OCI-LY1 (cell line): ENCODE data around the gene TBC1D2B.

Source experiments
- H2AFZ ChIP-seq: fragments of 200-600 bp; sonication (generic), shearing (Covaris generic); 2 replicates; pipeline ENCODE4 v1.6.0; 2014; ENCODE audit warnings: antibody characterized with exemption, mild to moderate bottlenecking, low read length
- H3F3A ChIP-seq: fragments of 200-600 bp; sonication (generic), shearing (Covaris generic); 2 replicates; pipeline ENCODE4 v1.6.0; 2014; ENCODE audit warnings: mild to moderate bottlenecking, antibody characterized with exemption, low read length, moderate library complexity; ENCODE audit not compliant: insufficient read depth
- H3K27ac ChIP-seq: fragments of 200-600 bp; sonication (generic); 2 replicates; pipeline ENCODE4 v1.5.1; 2014; ENCODE audit warnings: low read length, mixed run types, mild to moderate bottlenecking, low read depth; ENCODE audit not compliant: poor library complexity, severe bottlenecking
- H3K27me3 ChIP-seq: fragments of 200-600 bp; sonication (generic); 2 replicates; pipeline ENCODE4 v1.6.0; 2014; ENCODE audit warnings: antibody characterized with exemption, mild to moderate bottlenecking, low read length, moderate library complexity; ENCODE audit not compliant: insufficient read depth
- H3K36me3 ChIP-seq: fragments of 200-600 bp; sonication (generic); 2 replicates; pipeline ENCODE4 v1.6.1; 2014; ENCODE audit warnings: mild to moderate bottlenecking, antibody characterized with exemption, low read length, moderate library complexity, mixed read lengths; ENCODE audit not compliant: insufficient read depth
- H3K4me1 ChIP-seq: fragments of 200-600 bp; sonication (generic); 2 replicates; pipeline ENCODE4 v1.5.1; 2014; ENCODE audit warnings: mild to moderate bottlenecking, low read length, moderate library complexity; ENCODE audit not compliant: insufficient read depth, severe bottlenecking
- H3K4me2 ChIP-seq: fragments of 200-600 bp; sonication (generic), shearing (Covaris generic); 2 replicates; pipeline ENCODE4 v1.6.1; 2014; ENCODE audit warnings: low read length
- H3K4me3 ChIP-seq: fragments of 200-600 bp; sonication (generic); 2 replicates; pipeline ENCODE4 v1.5.1; 2014; ENCODE audit warnings: low read length, low read depth, mild to moderate bottlenecking, mixed read lengths; ENCODE audit not compliant: poor library complexity, severe bottlenecking
- H3K79me2 ChIP-seq: fragments of 200-600 bp; shearing (Covaris generic); 2 replicates; pipeline ENCODE4 v1.6.1; 2016; ENCODE audit warnings: mixed run types, low read length, mixed read lengths; ENCODE audit not compliant: insufficient read depth
- H3K9ac ChIP-seq: fragments of 200-600 bp; sonication (generic), shearing (Covaris generic); 2 replicates; pipeline ENCODE4 v1.6.1; 2014; ENCODE audit warnings: mild to moderate bottlenecking, low read length, mixed read lengths
- H3K9me2 ChIP-seq: fragments of 200-600 bp; sonication (generic), shearing (Covaris generic); 2 replicates; pipeline ENCODE4 v1.6.1; 2014; ENCODE audit warnings: low read depth, mild to moderate bottlenecking, low read length, mixed read lengths
- H3K9me3 ChIP-seq: fragments of 200-600 bp; shearing (Covaris generic); 2 replicates; pipeline ENCODE4 v1.6.1; 2014; ENCODE audit warnings: low read length, mixed read lengths
- H4K20me1 ChIP-seq: fragments of 200-600 bp; sonication (generic), shearing (Covaris generic); 2 replicates; pipeline ENCODE4 v1.6.0; 2016; ENCODE audit warnings: mild to moderate bottlenecking, low read length; ENCODE audit not compliant: insufficient read depth
- CTCF ChIP-seq: fragments of 200-600 bp; sonication (generic), shearing (Covaris generic); IDR thresholded peaks from 2 replicates; pipeline ENCODE4 v1.5.1; 2017; ENCODE audit warnings: mild to moderate bottlenecking, antibody characterized with exemption, low read length, moderate library complexity, mixed read lengths
- EZH2 ChIP-seq: fragments of 200-600 bp; sonication (generic), shearing (Covaris generic); IDR thresholded peaks from 2 replicates; pipeline ENCODE4 v1.8.0; 2017; ENCODE audit warnings: borderline replicate concordance, mixed run types, mild to moderate bottlenecking, antibody characterized with exemption, low read length, moderate library complexity, mixed read lengths

The TBC1D2B gene

GRCh38 chr15:78067328-78068228 lies 9.9 kb downstream of the TBC1D2B start:
- H2AFZ ChIP-seq = no peak overlapping the region
- H3K9ac ChIP-seq = peak overlapping the region; percentile 27; the same call in 1 of the 2 replicates

GRCh38 chr15:78065973-78066946 lies 11.3 kb downstream of the TBC1D2B start:
- Histone ChIP-seq H3K4me1 (peaks cover 93% of the 10 kb centered on the region), H3K79me2 (peaks cover 77% of the 10 kb centered on the region), H3F3A (no peaks in the 10 kb centered on the region)

More at GRCh38 chr15:78067328-78068228, 9.9 kb downstream of the TBC1D2B start:
- Histone ChIP-seq H3K36me3 (no peaks in the 10 kb centered on the region; the same call in 1 of the 2 replicates), H3F3A (no peaks in the 10 kb centered on the region), H3K27me3 (no peaks in the 10 kb centered on the region), H3K79me2 (peaks cover 80% of the 10 kb centered on the region), H3K4me3 (peak overlapping the region; percentile 32), H3K4me1 (peaks cover 96% of the 10 kb centered on the region), H3K9me3 (no peaks in the 10 kb centered on the region), H3K9me2 (no peaks in the 10 kb centered on the region), H3K27ac (peak overlapping the region; percentile 88), H3K4me2 (peak overlapping the region; percentile 56; the same call in 1 of the 2 replicates), H4K20me1 (no peaks in the 10 kb centered on the region)
- TF ChIP-seq CTCF = no peak
- TF ChIP-seq EZH2 = no peak

More at GRCh38 chr15:78065973-78066946, 11.3 kb downstream of the TBC1D2B start:
- Histone ChIP-seq H3K9ac (peak overlapping the region; percentile 41; the same call in 1 of the 2 replicates), H3K9me2 (no peaks in the 10 kb centered on the region), H3K4me3 (peak overlapping the region; percentile 40), H3K4me2 (peak overlapping the region; percentile 58), H3K27ac (peak overlapping the region; percentile 88), H3K36me3 (no peaks in the 10 kb centered on the region; the same call in 1 of the 2 replicates), H4K20me1 (no peaks in the 10 kb centered on the region), H2AFZ (no peak overlapping the region), H3K27me3 (no peaks in the 10 kb centered on the region), H3K9me3 (no peaks in the 10 kb centered on the region)
- no peak for TF ChIP-seq EZH2
- no peak for TF ChIP-seq CTCF
